ENCODE measurements around the gene CLEC14A.

CLEC14A gene

GRCh38 chr14:38224338-38224737, 31.6 kb downstream of the CLEC14A start:
- FAIRE-seq, result no peak
- no peak for DNase-seq (ENCODE audit: insufficient read length, low spot score)
- TF ChIP-seq PAX5 (IDR thresholded peaks at IDR 0.05; ENCODE audit: insufficient read depth, low read length, severe bottlenecking) (no peak), SPI1 (IDR thresholded peaks at IDR 0.05; ENCODE audit: low read depth, low read length) (no peak), POLR2A (IDR thresholded peaks at IDR 0.05; ENCODE audit: low read depth, low read length) (no peak), POU2F2 (IDR thresholded peaks at IDR 0.05; ENCODE audit: low read depth, low read length) (no peak), POLR2AphosphoS5 (IDR thresholded peaks at IDR 0.05; ENCODE audit: low read depth, low read length) (no peak), TAF1 (IDR thresholded peaks at IDR 0.05; ENCODE audit: low read depth, low read length) (no peak)

GRCh38 chr14:38221077-38221476, 34.8 kb downstream of the CLEC14A start:
- DNase-seq (ENCODE audit: insufficient read length, low spot score), result no peak
- TF ChIP-seq POU2F2 (IDR thresholded peaks at IDR 0.05; ENCODE audit: low read depth, low read length), result no peak
- no peak for TF ChIP-seq PAX5 (IDR thresholded peaks at IDR 0.05; ENCODE audit: insufficient read depth, low read length, severe bottlenecking)
- no peak for TF ChIP-seq SPI1 (IDR thresholded peaks at IDR 0.05; ENCODE audit: low read depth, low read length)
- no peak for TF ChIP-seq POLR2A (IDR thresholded peaks at IDR 0.05; ENCODE audit: low read depth, low read length)
- TF ChIP-seq TAF1 (IDR thresholded peaks at IDR 0.05; ENCODE audit: low read depth, low read length), result no peak
- no peak for TF ChIP-seq POLR2AphosphoS5 (IDR thresholded peaks at IDR 0.05; ENCODE audit: low read depth, low read length)
- no peak for FAIRE-seq

DNA sequence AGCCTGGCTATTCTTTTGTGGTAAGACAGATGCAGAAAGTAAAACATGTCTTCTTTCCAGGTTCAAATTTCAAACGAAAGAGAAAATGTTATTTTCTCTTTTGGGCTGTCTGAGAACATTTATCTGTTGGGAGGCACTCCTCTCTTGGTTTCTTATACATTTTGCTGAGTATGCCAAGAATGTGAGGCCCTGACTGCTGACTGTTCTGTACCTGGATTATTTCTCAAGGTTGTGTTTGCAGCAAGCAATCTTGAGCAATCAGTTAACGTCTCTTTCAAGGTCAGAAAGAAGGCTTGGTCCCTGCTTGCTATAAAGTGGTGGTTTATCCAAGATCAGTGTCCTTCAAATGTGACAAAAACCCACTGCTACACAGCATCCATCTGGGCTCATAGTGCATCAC, 38.3 kb downstream of the CLEC14A start:
- DNase-seq (ENCODE audit: insufficient read length, low spot score) (no peak), FAIRE-seq (no peak)
- no peak for TF ChIP-seq PAX5 (IDR thresholded peaks at IDR 0.05; ENCODE audit: insufficient read depth, low read length, severe bottlenecking)
- no peak for TF ChIP-seq POLR2A (IDR thresholded peaks at IDR 0.05; ENCODE audit: low read depth, low read length)

DNA sequence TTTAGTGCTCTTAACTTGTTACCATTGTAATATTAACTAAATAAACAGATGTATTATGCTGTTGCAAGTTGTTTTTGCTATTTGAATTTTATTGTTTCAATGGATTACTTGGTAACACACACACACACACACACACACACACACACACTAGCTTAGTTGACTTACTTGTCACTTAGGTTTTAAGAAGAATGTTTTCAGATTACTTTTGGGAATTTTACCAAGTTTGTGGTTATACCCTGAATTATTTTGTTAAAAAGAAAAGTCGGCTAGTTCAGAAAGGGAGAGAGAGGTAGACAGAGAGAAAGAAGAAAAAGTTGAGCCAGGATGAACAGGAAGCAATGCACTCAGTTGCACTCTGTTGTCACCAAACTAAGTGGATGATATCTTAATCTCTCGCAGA, 42.9 kb downstream of the CLEC14A start:
- no peak for FAIRE-seq
- DNase-seq (ENCODE audit: insufficient read length, low spot score), result no peak
- TF ChIP-seq POU2F2 (IDR thresholded peaks at IDR 0.05; ENCODE audit: low read depth, low read length) (no peak), SPI1 (IDR thresholded peaks at IDR 0.05; ENCODE audit: low read depth, low read length) (no peak), POLR2AphosphoS5 (IDR thresholded peaks at IDR 0.05; ENCODE audit: low read depth, low read length) (no peak), POLR2A (IDR thresholded peaks at IDR 0.05; ENCODE audit: low read depth, low read length) (no peak), PAX5 (IDR thresholded peaks at IDR 0.05; ENCODE audit: insufficient read depth, low read length, severe bottlenecking) (no peak), TAF1 (IDR thresholded peaks at IDR 0.05; ENCODE audit: low read depth, low read length) (no peak)

GRCh38 chr14:38212111-38212510, 43.8 kb downstream of the CLEC14A start:
- DNase-seq (ENCODE audit: insufficient read length, low spot score) (no peak), FAIRE-seq (no peak)
- TF ChIP-seq TAF1 (IDR thresholded peaks at IDR 0.05; ENCODE audit: low read depth, low read length) (no peak), SPI1 (IDR thresholded peaks at IDR 0.05; ENCODE audit: low read depth, low read length) (no peak), POLR2AphosphoS5 (IDR thresholded peaks at IDR 0.05; ENCODE audit: low read depth, low read length) (no peak), PAX5 (IDR thresholded peaks at IDR 0.05; ENCODE audit: insufficient read depth, low read length, severe bottlenecking) (no peak), POU2F2 (IDR thresholded peaks at IDR 0.05; ENCODE audit: low read depth, low read length) (no peak), POLR2A (IDR thresholded peaks at IDR 0.05; ENCODE audit: low read depth, low read length) (no peak)

GRCh38 chr14:38211255-38211735, 44.6 kb downstream of the CLEC14A start:
- FAIRE-seq, result no peak
- TF ChIP-seq POU2F2 (IDR thresholded peaks at IDR 0.05; ENCODE audit: low read depth, low read length) (no peak), TAF1 (IDR thresholded peaks at IDR 0.05; ENCODE audit: low read depth, low read length) (no peak), PAX5 (IDR thresholded peaks at IDR 0.05; ENCODE audit: insufficient read depth, low read length, severe bottlenecking) (no peak), POLR2A (IDR thresholded peaks at IDR 0.05; ENCODE audit: low read depth, low read length) (no peak), POLR2AphosphoS5 (IDR thresholded peaks at IDR 0.05; ENCODE audit: low read depth, low read length) (no peak), SPI1 (IDR thresholded peaks at IDR 0.05; ENCODE audit: low read depth, low read length) (no peak)
- DNase-seq (ENCODE audit: insufficient read length, low spot score), result no peak

- DNase-seq (ENCODE audit: insufficient read length, low spot score) (no peak), FAIRE-seq (no peak)
Observed at GRCh38 chr14:38210587-38211216, 45.2 kb downstream of the CLEC14A start.

DNA sequence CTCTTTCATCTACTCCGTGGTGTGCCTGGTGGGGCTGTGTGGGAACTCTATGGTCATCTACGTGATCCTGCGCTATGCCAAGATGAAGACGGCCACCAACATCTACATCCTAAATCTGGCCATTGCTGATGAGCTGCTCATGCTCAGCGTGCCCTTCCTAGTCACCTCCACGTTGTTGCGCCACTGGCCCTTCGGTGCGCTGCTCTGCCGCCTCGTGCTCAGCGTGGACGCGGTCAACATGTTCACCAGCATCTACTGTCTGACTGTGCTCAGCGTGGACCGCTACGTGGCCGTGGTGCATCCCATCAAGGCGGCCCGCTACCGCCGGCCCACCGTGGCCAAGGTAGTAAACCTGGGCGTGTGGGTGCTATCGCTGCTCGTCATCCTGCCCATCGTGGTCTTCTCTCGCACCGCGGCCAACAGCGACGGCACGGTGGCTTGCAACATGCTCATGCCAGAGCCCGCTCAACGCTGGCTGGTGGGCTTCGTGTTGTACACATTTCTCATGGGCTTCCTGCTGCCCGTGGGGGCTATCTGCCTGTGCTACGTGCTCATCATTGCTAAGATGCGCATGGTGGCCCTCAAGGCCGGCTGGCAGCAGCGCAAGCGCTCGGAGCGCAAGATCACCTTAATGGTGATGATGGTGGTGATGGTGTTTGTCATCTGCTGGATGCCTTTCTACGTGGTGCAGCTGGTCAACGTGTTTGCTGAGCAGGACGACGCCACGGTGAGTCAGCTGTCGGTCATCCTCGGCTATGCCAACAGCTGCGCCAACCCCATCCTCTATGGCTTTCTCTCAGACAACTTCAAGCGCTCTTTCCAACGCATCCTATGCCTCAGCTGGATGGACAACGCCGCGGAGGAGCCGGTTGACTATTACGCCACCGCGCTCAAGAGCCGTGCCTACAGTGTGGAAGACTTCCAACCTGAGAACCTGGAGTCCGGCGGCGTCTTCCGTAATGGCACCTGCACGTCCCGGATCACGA, 46.0 kb downstream of the CLEC14A start:
- FAIRE-seq, result no peak
- DNase-seq (ENCODE audit: insufficient read length, low spot score), result no peak
- TF ChIP-seq PAX5 (IDR thresholded peaks at IDR 0.05; ENCODE audit: insufficient read depth, low read length, severe bottlenecking) (no peak), POLR2A (IDR thresholded peaks at IDR 0.05; ENCODE audit: low read depth, low read length) (no peak), TAF1 (IDR thresholded peaks at IDR 0.05; ENCODE audit: low read depth, low read length) (no peak), POU2F2 (IDR thresholded peaks at IDR 0.05; ENCODE audit: low read depth, low read length) (no peak), POLR2AphosphoS5 (IDR thresholded peaks at IDR 0.05; ENCODE audit: low read depth, low read length) (no peak), SPI1 (IDR thresholded peaks at IDR 0.05; ENCODE audit: low read depth, low read length) (no peak)

More at GRCh38 chr14:38210587-38211216, 45.2 kb downstream of the CLEC14A start:
- TF ChIP-seq POU2F2 (IDR thresholded peaks at IDR 0.05; ENCODE audit: low read depth, low read length), result no peak
- no peak for TF ChIP-seq POLR2A (IDR thresholded peaks at IDR 0.05; ENCODE audit: low read depth, low read length)
- TF ChIP-seq PAX5 (IDR thresholded peaks at IDR 0.05; ENCODE audit: insufficient read depth, low read length, severe bottlenecking), result no peak
- TF ChIP-seq TAF1 (IDR thresholded peaks at IDR 0.05; ENCODE audit: low read depth, low read length), result no peak
- no peak for TF ChIP-seq SPI1 (IDR thresholded peaks at IDR 0.05; ENCODE audit: low read depth, low read length)
- no peak for TF ChIP-seq POLR2AphosphoS5 (IDR thresholded peaks at IDR 0.05; ENCODE audit: low read depth, low read length)
